ENCODE results near the gene TMEM170B. TPM values are rescaled to one million over a fixed set of nuclear protein-coding genes. Genes with fewer than 3 reads are reported as not detected.

Gene TMEM170B
- total RNA-seq, 4 donors from 2014 or later: 0.57 to 2.7 (median 1.1) TPM

- Histone ChIP-seq H3K27me3 (no peaks in the 10 kb centered on the region), H3K27ac (no peak overlapping the region), H3K36me3 (no peaks in the 10 kb centered on the region), H3K9me3 (no peaks in the 10 kb centered on the region), H3K4me1 (peaks cover 4 to 18% (median 6%) of the 10 kb centered on the region in 3 donors), H3K4me3 (no peak overlapping the region)
- TF ChIP-seq POLR2A (IDR thresholded peaks at IDR 0.05): no peak
- TF ChIP-seq CTCF (IDR thresholded peaks at IDR 0.05): no peak
- intact Hi-C loops (cut with DNase I): loop anchor here (5.0 to 10.0 kb wide), 2 partner anchors 322 to 355 kb away; no protein-coding TSS in a partner anchor
- WGBS, 2 donors: 79 to 88% methylated on average over 9 of the region's 9 CpGs
- no peak for DNase-seq
Observed at GRCh38 chr6:11497107-11497506, 40.4 kb upstream of the TMEM170B start.

- no peaks in the 10 kb centered on the region for H3K27me3 ChIP-seq
- intact Hi-C loops (cut with DNase I): loop anchor here (5.0 to 10.0 kb wide), 2 partner anchors 323 to 356 kb away; no protein-coding TSS in a partner anchor
- H3K9me3 ChIP-seq: no peaks in the 10 kb centered on the region
- H3K36me3 ChIP-seq: no peaks in the 10 kb centered on the region
- WGBS, 2 donors: 25% methylated on average over 1 of the region's 1 CpG; no CpG with 5 or more reads in 1 of the 2 donors
- H3K4me3 ChIP-seq: no peak overlapping the region
- DNase-seq: no peak
- TF ChIP-seq CTCF (IDR thresholded peaks at IDR 0.05) (peak in 1 of 6 experiments; percentile 14), POLR2A (IDR thresholded peaks at IDR 0.05) (no peak)
- H3K4me1 ChIP-seq: peaks cover 4 to 18% (median 6%) of the 10 kb centered on the region in 3 donors
- H3K27ac ChIP-seq: no peak overlapping the region
Observed at GRCh38 chr6:11497881-11498280, 39.7 kb upstream of the TMEM170B start.

GRCh38 chr6:11500008-11500407 lies 37.5 kb upstream of the TMEM170B start:
- intact Hi-C loops (cut with DNase I): no loop called here
- 56 to 71% methylated on average over 1 to 2 of the region's 2 CpGs for WGBS, 2 donors

GRCh38 chr6:11509471-11509870 lies 28.1 kb upstream of the TMEM170B start:
- Histone ChIP-seq H3K27me3 (peaks cover 0 to 3% (median 0%) of the 10 kb centered on the region in 4 donors), H3K36me3 (no peaks in the 10 kb centered on the region), H3K4me1 (no peaks in the 10 kb centered on the region), H3K4me3 (no peak overlapping the region), H3K27ac (no peak overlapping the region), H3K9me3 (no peaks in the 10 kb centered on the region)
- intact Hi-C loops (cut with DNase I): no loop called here
- TF ChIP-seq CTCF (IDR thresholded peaks at IDR 0.05): no peak
- no peak for TF ChIP-seq POLR2A (IDR thresholded peaks at IDR 0.05)
- no peak for DNase-seq
- WGBS, 2 donors: 92 to 97% methylated on average over 3 of the region's 3 CpGs

More at GRCh38 chr6:11500008-11500407, 37.5 kb upstream of the TMEM170B start:
- Histone ChIP-seq H3K27ac (no peak overlapping the region), H3K27me3 (no peaks in the 10 kb centered on the region), H3K36me3 (no peaks in the 10 kb centered on the region), H3K4me3 (no peak overlapping the region), H3K9me3 (no peaks in the 10 kb centered on the region), H3K4me1 (peaks cover 4 to 18% (median 6%) of the 10 kb centered on the region in 3 donors)
- TF ChIP-seq POLR2A (IDR thresholded peaks at IDR 0.05): no peak
- TF ChIP-seq CTCF (IDR thresholded peaks at IDR 0.05): no peak
- no peak for DNase-seq

- no peak overlapping the region for H3K27ac ChIP-seq
- TF ChIP-seq CTCF (IDR thresholded peaks at IDR 0.05): no peak
- no peak for TF ChIP-seq POLR2A (IDR thresholded peaks at IDR 0.05)
- no peak for DNase-seq
- H3K27me3 ChIP-seq: peaks cover 0 to 3% (median 0%) of the 10 kb centered on the region in 4 donors
- no peaks in the 10 kb centered on the region for H3K36me3 ChIP-seq
- H3K4me1 ChIP-seq: no peaks in the 10 kb centered on the region
- H3K4me3 ChIP-seq: no peak overlapping the region
- WGBS, 2 donors: 35 to 75% methylated on average over 3 of the region's 3 CpGs
- intact Hi-C loops (cut with DNase I): no loop called here
- H3K9me3 ChIP-seq: peaks cover 0 to 6% (median 4%) of the 10 kb centered on the region in 3 donors
Observed at GRCh38 chr6:11514672-11515071, 22.9 kb upstream of the TMEM170B start.

Measured in esophagus squamous epithelium (tissue), 5 donors.